ENCODE results near the gene SETDB2. TPM values are rescaled to one million over a fixed set of nuclear protein-coding genes. Genes with fewer than 3 reads are reported as not detected.

The SETDB2 gene
- total RNA-seq, 2 donors from 2014 or later: 9.0 to 9.1 TPM

DNA sequence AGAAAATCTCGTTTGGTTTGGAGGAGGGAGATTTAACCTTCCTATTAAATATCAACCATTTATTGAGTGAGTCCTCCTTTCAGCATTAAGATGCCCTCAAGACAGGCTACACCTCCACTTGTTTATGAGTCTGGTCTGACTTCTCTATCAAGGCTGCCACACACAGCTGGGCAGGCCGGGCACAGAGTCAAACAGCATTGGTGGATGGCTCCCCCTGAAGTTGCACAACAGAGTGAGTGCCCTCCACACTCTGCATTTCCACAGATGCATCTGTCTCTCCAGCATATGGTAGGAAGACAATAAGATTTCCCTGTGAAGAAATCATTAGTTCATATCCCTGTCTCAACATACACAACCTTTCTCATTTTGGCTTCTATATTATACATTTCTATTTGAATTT is 83.0 kb downstream of the SETDB2 start:
- H3K36me3 ChIP-seq: peaks cover 12% of the 10 kb centered on the region
- no peak for ATAC-seq (ENCODE audit: insufficient number of reproducible peaks, low FRiP score, low read depth)
- TF ChIP-seq, protein P1, sequence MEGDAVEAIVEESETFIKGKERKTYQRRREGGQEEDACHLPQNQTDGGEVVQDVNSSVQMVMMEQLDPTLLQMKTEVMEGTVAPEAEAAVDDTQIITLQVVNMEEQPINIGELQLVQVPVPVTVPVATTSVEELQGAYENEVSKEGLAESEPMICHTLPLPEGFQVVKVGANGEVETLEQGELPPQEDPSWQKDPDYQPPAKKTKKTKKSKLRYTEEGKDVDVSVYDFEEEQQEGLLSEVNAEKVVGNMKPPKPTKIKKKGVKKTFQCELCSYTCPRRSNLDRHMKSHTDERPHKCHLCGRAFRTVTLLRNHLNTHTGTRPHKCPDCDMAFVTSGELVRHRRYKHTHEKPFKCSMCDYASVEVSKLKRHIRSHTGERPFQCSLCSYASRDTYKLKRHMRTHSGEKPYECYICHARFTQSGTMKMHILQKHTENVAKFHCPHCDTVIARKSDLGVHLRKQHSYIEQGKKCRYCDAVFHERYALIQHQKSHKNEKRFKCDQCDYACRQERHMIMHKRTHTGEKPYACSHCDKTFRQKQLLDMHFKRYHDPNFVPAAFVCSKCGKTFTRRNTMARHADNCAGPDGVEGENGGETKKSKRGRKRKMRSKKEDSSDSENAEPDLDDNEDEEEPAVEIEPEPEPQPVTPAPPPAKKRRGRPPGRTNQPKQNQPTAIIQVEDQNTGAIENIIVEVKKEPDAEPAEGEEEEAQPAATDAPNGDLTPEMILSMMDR (IDR thresholded peaks at IDR 0.05): no peak

DNA sequence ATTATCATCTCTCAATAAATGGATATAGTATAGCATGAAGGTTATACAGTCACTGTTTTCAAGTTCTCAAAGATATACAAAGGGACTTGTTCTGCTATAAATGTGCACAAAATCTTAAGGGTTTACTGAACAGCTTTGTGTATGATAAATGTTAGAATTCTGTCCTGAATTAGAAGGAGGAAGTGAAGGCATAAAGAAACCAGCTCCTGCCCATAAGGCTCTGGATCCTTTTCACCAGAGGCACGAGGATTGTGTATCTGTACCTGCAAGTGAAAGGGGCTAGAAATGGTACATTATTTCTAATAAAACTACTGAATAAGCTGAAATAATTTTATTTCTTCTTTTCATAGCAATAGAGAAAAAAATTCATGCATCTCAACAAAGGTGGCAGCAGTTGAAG is 84.1 kb downstream of the SETDB2 start:
- DNase-seq (ENCODE audit: low spot score) (no peak), ATAC-seq (ENCODE audit: insufficient number of reproducible peaks, low FRiP score, low read depth) (no peak)
- peaks cover 0 to 8% of the 10 kb centered on the region in 2 donors for H3K4me1 ChIP-seq (ENCODE audit: control insufficient read depth in 1 of 2, low read depth in 2 of 2)
- H3K9me3 ChIP-seq: no peaks in the 10 kb centered on the region
- TF ChIP-seq, protein P1 (IDR thresholded peaks at IDR 0.05): no peak
- no peaks in the 10 kb centered on the region for H3K27me3 ChIP-seq (replicated peaks; ENCODE audit: insufficient read depth)
- H3K4me3 ChIP-seq: no peak overlapping the region
- no peak overlapping the region for H3K27ac ChIP-seq
- peaks cover 10% of the 10 kb centered on the region for H3K36me3 ChIP-seq

More for the DNA sequence above, 83.0 kb downstream of the SETDB2 start:
- H3K4me1 ChIP-seq (ENCODE audit: control insufficient read depth in 1 of 2, low read depth in 2 of 2): no peaks in the 10 kb centered on the region
- no peak overlapping the region for H3K4me3 ChIP-seq
- no peak overlapping the region for H3K27ac ChIP-seq
- no peak for DNase-seq (ENCODE audit: low spot score)
- H3K27me3 ChIP-seq (replicated peaks; ENCODE audit: insufficient read depth): no peaks in the 10 kb centered on the region
- H3K9me3 ChIP-seq: no peaks in the 10 kb centered on the region

DNA sequence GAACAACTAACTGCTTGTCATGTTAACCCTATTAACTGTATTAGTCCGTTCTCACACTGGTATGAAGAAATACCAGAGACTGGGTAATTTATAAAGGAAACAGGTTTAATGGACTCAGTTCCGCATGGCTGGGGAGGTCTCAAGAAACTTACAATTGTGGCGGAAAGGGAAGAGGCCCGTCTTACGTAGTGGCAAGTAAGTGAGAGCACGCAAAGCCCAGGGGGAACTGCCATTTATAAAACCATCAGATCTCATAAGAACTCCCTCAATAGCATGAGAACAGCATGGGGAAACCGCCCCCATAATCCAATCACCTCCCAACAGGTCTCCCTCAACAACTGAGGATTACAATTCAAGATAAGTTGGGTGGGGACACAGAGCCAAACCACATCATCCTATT is 86.4 kb downstream of the SETDB2 start:
- DNase-seq (ENCODE audit: low spot score): no peak
- no peak overlapping the region for H3K27ac ChIP-seq
- no peak for ATAC-seq (ENCODE audit: insufficient number of reproducible peaks, low FRiP score, low read depth)
- H3K9me3 ChIP-seq: no peaks in the 10 kb centered on the region
- TF ChIP-seq, protein P1 (IDR thresholded peaks at IDR 0.05): no peak
- peaks cover 6% of the 10 kb centered on the region for H3K36me3 ChIP-seq
- no peak overlapping the region for H3K4me3 ChIP-seq
- H3K4me1 ChIP-seq (ENCODE audit: control insufficient read depth in 1 of 2, low read depth in 2 of 2): peaks cover 3 to 19% of the 10 kb centered on the region in 2 donors
- H3K27me3 ChIP-seq (replicated peaks; ENCODE audit: insufficient read depth): no peaks in the 10 kb centered on the region

GRCh38 chr13:49532593-49532992 is 88.5 kb downstream of the SETDB2 start:
- TF ChIP-seq, protein P1 (IDR thresholded peaks at IDR 0.05): no peak
- no peaks in the 10 kb centered on the region for H3K36me3 ChIP-seq
- no peak overlapping the region for H3K4me3 ChIP-seq
- no peak for ATAC-seq (ENCODE audit: insufficient number of reproducible peaks, low FRiP score, low read depth)
- H3K27ac ChIP-seq: no peak overlapping the region
- no peaks in the 10 kb centered on the region for H3K27me3 ChIP-seq (replicated peaks; ENCODE audit: insufficient read depth)
- peaks cover 3 to 19% of the 10 kb centered on the region in 2 donors for H3K4me1 ChIP-seq (ENCODE audit: control insufficient read depth in 1 of 2, low read depth in 2 of 2)
- no peak for DNase-seq (ENCODE audit: low spot score)
- no peaks in the 10 kb centered on the region for H3K9me3 ChIP-seq

DNA sequence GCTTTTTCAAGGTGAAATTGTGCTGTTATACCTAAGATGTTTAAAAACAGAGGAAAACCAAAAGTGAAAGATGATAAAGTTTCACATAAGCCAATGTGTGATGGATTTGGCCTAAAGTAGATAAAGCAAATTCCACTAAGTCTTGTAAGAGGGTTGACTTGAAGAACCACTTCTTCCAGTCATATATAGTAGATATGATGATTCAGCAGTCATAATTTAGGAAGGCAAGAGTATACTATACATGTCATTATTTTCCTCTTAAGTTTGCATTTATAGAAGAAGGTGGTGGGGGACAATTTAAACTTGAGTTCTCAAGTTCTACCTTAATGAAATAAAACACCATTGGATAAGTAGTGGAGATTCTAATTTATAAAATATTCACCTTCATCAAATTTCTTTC is 88.9 kb downstream of the SETDB2 start:
- H3K36me3 ChIP-seq: no peaks in the 10 kb centered on the region
- H3K9me3 ChIP-seq: no peaks in the 10 kb centered on the region
- DNase-seq (ENCODE audit: low spot score) (no peak), ATAC-seq (ENCODE audit: insufficient number of reproducible peaks, low FRiP score, low read depth) (no peak)
- H3K27ac ChIP-seq: no peak overlapping the region
- H3K27me3 ChIP-seq (replicated peaks; ENCODE audit: insufficient read depth): no peaks in the 10 kb centered on the region
- H3K4me3 ChIP-seq: no peak overlapping the region
- H3K4me1 ChIP-seq (ENCODE audit: control insufficient read depth in 1 of 2, low read depth in 2 of 2): peaks cover 3 to 19% of the 10 kb centered on the region in 2 donors
- TF ChIP-seq, protein P1 (IDR thresholded peaks at IDR 0.05): no peak

All from thoracic aorta (tissue), 2 donors.